ENCODE data around the gene PTK6. TPM values are rescaled to one million over a fixed set of nuclear protein-coding genes. Genes with fewer than 3 reads are reported as not detected.

Gene PTK6
- total RNA-seq, 1 donor from 2014 or later = not detected

DNA sequence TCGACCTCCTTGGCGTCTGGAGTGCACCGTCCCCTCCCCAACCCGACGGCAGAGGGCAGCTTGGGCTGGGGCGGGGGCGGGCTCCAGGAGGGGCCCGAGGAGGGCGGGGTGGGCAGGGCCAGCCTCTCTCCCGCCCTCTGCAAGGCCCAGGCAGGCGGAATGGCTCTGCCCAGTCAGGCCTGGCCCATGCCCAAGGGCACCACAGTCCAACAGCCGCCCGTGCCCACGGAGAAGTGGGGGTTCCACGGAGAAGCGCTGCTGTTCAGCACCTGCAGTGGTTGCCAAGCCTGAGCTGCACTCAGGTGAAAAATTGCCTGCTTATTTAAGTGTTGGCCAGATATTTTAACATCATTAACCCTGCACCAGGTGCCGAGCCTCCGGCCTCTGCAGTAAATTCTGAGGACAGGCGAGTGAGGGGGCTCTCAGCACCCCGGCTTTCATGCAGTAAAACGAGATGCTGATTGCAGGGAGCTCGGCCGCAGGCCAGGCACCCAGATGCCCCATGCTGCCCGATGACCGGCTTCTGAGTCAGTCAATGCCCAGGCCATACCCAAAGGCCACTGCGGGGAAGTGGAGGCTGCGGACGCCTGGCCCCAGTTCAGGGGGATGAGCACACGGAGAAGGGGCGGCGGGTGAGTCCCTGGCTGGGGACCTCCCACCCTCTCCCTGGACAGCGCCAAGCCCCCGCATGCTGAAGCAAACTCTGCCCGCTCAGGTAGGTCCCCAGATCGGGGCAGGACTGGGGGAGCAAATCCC, 10.7 kb upstream of the PTK6 start, which contains the start of gene SRMS:
Gene SRMS, minus strand, starts transcription at position 25 of the 756 bp plus-strand sequence. CDS start 286 bp downstream, outside the sequence.
- TF ChIP-seq, protein P1, sequence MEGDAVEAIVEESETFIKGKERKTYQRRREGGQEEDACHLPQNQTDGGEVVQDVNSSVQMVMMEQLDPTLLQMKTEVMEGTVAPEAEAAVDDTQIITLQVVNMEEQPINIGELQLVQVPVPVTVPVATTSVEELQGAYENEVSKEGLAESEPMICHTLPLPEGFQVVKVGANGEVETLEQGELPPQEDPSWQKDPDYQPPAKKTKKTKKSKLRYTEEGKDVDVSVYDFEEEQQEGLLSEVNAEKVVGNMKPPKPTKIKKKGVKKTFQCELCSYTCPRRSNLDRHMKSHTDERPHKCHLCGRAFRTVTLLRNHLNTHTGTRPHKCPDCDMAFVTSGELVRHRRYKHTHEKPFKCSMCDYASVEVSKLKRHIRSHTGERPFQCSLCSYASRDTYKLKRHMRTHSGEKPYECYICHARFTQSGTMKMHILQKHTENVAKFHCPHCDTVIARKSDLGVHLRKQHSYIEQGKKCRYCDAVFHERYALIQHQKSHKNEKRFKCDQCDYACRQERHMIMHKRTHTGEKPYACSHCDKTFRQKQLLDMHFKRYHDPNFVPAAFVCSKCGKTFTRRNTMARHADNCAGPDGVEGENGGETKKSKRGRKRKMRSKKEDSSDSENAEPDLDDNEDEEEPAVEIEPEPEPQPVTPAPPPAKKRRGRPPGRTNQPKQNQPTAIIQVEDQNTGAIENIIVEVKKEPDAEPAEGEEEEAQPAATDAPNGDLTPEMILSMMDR (IDR thresholded peaks at IDR 0.05; ENCODE audit: unreplicated experiment) = no peak
- H3K27ac Mint-ChIP-seq (ENCODE audit: unreplicated experiment) = no peak within 1 kb of the TSS
- H3K4me3 Mint-ChIP-seq (ENCODE audit: unreplicated experiment) = no peak within 1 kb of the TSS
- H3K27me3 Mint-ChIP-seq (ENCODE audit: unreplicated experiment) = peaks cover 6% of the 10 kb centered on the region
- peaks cover 5% of the 10 kb centered on the region for H3K36me3 Mint-ChIP-seq (ENCODE audit: low read depth, unreplicated experiment)
- no peak for DNase-seq (ENCODE audit: low spot score)
- no peaks in the 10 kb centered on the region for H3K4me1 Mint-ChIP-seq (ENCODE audit: unreplicated experiment)
- no peaks in the 10 kb centered on the region for H3K9me3 Mint-ChIP-seq (ENCODE audit: unreplicated experiment)

DNA sequence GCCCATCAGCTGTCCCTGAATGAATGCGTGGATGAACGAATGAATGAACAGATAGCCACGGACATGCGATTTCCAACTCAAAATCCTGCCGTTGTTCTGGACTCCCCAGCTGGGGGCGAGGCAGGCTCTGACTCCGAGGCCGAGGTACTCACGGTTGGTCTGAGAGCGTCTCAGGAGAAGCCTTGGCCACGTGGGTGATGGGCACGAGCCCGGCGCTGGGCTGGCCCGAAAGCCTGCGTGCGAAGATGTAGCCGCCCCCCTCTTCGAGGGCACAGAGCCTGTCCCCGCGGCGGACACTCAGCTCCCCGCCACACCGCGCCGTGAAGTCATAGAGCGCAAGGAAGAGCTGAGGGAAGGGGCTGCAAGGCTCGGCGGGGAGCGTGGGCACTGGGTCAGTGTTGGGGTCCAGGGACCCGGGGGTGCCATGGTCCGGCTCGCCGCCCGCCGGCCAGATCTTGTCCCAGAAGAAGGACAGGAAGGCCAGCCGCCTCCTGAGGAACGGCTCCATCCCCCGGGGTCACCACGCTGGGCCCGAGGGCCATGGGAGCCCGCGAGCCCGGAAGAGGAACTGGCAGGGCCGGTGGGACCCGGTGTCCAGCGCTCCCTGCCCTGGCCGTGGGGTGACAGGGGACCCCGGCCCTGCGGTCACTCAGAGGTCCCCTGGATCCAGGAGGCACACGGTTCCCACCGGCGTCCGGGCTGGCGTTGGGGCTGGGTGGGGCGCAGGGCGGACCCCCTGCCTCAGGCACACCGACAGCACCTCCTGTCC, 10.0 kb upstream of the PTK6 start:
- Mint-ChIP-seq H3K27ac (ENCODE audit: unreplicated experiment) (no peak overlapping the region), H3K4me1 (ENCODE audit: unreplicated experiment) (no peaks in the 10 kb centered on the region), H3K9me3 (ENCODE audit: unreplicated experiment) (no peaks in the 10 kb centered on the region), H3K4me3 (ENCODE audit: unreplicated experiment) (no peak overlapping the region), H3K36me3 (ENCODE audit: low read depth, unreplicated experiment) (peaks cover 5% of the 10 kb centered on the region), H3K27me3 (ENCODE audit: unreplicated experiment) (peaks cover 6% of the 10 kb centered on the region)
- TF ChIP-seq, protein P1 (IDR thresholded peaks at IDR 0.05; ENCODE audit: unreplicated experiment) = no peak
- DNase-seq (ENCODE audit: low spot score) = no peak

DNA sequence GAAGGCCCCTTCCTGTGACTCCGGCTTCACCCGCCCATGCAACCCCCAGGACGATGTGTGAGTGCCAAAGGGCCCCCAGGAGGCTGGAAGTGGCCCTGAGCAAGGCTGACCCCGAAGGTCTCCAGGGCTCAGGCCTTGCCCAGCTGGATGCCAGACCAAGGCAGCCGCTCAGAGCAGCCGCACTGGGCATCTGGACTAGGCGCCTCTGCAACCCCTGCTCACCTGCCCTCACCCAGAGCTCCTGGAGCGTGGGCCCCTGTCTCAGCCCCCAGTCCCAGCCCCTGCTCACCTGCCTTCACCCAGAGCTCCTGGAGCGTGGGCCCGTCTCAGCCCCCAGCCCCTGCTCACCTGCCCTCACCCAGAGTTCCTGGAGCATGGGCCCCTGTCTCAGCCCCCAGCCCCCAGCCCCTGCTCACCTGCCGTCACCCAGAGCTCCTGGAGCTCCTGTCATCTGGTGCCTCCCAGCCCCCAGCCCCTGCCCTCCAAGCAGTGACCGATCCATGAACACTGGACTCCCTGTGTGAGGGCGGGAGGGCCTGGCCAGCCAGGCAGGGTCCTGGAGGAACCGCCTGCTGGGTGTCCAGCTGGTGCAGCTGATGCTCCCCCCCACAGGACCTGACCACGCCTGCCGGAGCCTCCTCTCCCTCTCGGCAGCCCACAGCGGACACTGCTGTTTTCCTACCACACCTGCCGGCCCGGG, 9.2 kb upstream of the PTK6 start:
- no peaks in the 10 kb centered on the region for H3K9me3 Mint-ChIP-seq (ENCODE audit: unreplicated experiment)
- no peaks in the 10 kb centered on the region for H3K4me1 Mint-ChIP-seq (ENCODE audit: unreplicated experiment)
- H3K4me3 Mint-ChIP-seq (ENCODE audit: unreplicated experiment) = no peak overlapping the region
- H3K36me3 Mint-ChIP-seq (ENCODE audit: low read depth, unreplicated experiment) = peaks cover 5% of the 10 kb centered on the region
- no peak for DNase-seq (ENCODE audit: low spot score)
- TF ChIP-seq, protein P1 (IDR thresholded peaks at IDR 0.05; ENCODE audit: unreplicated experiment) = no peak
- H3K27me3 Mint-ChIP-seq (ENCODE audit: unreplicated experiment) = peaks cover 6% of the 10 kb centered on the region
- no peak overlapping the region for H3K27ac Mint-ChIP-seq (ENCODE audit: unreplicated experiment)

DNA sequence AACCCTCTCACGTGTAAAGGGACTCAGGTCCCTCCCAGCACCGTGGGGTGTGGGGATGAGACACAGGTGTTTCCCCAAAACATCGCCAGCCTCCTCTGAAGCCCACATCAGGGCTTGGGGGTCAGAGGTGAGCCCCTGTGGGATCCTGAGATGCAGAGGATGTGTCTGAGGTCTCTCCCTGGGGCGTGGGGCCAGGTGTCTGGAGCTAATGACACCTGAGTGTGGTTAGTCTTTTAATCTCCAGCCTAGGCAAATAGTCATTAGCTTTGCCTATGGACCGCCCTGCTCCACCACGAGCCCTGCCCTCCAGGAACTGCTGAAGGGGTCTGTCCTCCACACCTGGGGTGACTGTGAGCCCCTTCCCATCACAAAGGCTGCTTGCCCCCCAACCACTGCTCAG, 8.6 kb upstream of the PTK6 start:
- no peak overlapping the region for H3K27ac Mint-ChIP-seq (ENCODE audit: unreplicated experiment)
- no peak overlapping the region for H3K4me3 Mint-ChIP-seq (ENCODE audit: unreplicated experiment)

More for the DNA sequence above, 8.6 kb upstream of the PTK6 start:
- TF ChIP-seq, protein P1 (IDR thresholded peaks at IDR 0.05; ENCODE audit: unreplicated experiment) = no peak
- H3K4me1 Mint-ChIP-seq (ENCODE audit: unreplicated experiment) = no peaks in the 10 kb centered on the region
- peaks cover 6% of the 10 kb centered on the region for H3K27me3 Mint-ChIP-seq (ENCODE audit: unreplicated experiment)
- H3K36me3 Mint-ChIP-seq (ENCODE audit: low read depth, unreplicated experiment) = peaks cover 5% of the 10 kb centered on the region
- H3K9me3 Mint-ChIP-seq (ENCODE audit: unreplicated experiment) = no peaks in the 10 kb centered on the region
- DNase-seq (ENCODE audit: low spot score) = no peak
